AG04449 (cell line): Measurements from ENCODE around the gene ZDHHC13.

Source experiments
- CTCF ChIA-PET: fragments of 350-600 bp; formaldehyde crosslinking; extraction: SDS; loops from one replicate; lab custom pipeline; 2021; ENCODE audit warnings: antibody characterized with exemption; lab: Yijun Ruan, JAX
- POLR2A ChIA-PET: fragments of 400-600, 350-600 bp; formaldehyde crosslinking; extraction: SDS; loops from one replicate; lab custom pipeline; 2020; ENCODE audit warnings: antibody characterized with exemption, inconsistent platforms; lab: Yijun Ruan, JAX
- DNase-seq: peaks from one replicate; pipeline ENCODE4 v3.0.0-alpha.2; 2010; ENCODE audit warnings: low read depth, low spot score
- H3K4me3 ChIP-seq: 2 replicates; pipeline ENCODE4 v1.5.1; 2011; ENCODE audit warnings: low read depth, mild to moderate bottlenecking, control low read depth, low read length
- CTCF ChIP-seq: IDR thresholded peaks from one replicate; pipeline ENCODE4 v1.5.1; 2011; ENCODE audit warnings: mild to moderate bottlenecking, moderate library complexity, low read length, control low read depth, inconsistent platforms; ENCODE audit not compliant: insufficient read depth; ENCODE audit errors: missing control alignments

The ZDHHC13 gene

GRCh38 chr11:19156892-19157291 is 39.9 kb downstream of the ZDHHC13 start:
- no peak for DNase-seq
- ChIA-PET CTCF (no interaction called here), POLR2A (no interaction called here)

GRCh38 chr11:19160847-19161246 is 43.9 kb downstream of the ZDHHC13 start:
- no peak for DNase-seq
- H3K4me3 ChIP-seq = no peak overlapping the region
- ChIA-PET CTCF (interaction anchor here (0.8 to 1.4 kb wide), 2 partner anchors 90 to 92 kb away, joined by 3 to 4 read pairs; no protein-coding TSS in a partner anchor), POLR2A (no interaction called here)
- TF ChIP-seq CTCF = no peak

More at GRCh38 chr11:19156892-19157291, 39.9 kb downstream of the ZDHHC13 start:
- H3K4me3 ChIP-seq = no peak overlapping the region
- TF ChIP-seq CTCF = no peak

GRCh38 chr11:19161651-19162050 is 44.7 kb downstream of the ZDHHC13 start:
- TF ChIP-seq CTCF = no peak
- ChIA-PET POLR2A (no interaction called here), CTCF (interaction anchor here (0.8 to 1.4 kb wide), 3 partner anchors 9 to 91 kb away, joined by 3 to 4 read pairs (median 3); no protein-coding TSS in a partner anchor)
- DNase-seq = no peak
- no peak overlapping the region for H3K4me3 ChIP-seq

DNA sequence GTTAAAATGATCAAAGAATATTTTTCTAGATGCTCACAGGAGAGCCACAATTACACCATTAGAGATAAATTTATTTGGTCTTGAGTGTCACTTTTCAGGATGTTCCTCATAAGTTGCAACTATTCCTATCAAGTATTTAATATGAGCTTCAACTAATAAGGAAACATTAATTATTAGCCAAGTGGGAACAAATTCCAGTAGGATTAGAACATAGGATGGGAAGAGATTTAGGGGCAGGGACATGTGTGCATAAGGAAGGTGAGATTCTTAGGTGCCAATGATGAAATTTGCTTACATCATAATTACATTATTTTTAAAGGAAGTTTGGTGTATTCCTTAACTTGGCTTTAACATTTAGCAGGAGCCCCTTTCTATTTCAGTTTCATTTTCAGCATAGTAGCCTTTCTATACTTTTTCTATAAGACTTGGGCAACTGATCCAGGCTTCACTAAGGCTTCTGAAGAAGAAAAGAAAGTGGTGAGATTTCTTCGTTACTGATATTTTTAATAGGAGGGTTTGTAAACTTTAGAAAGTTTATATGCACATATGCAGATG is 46.1 kb downstream of the ZDHHC13 start:
- TF ChIP-seq CTCF = no peak
- no peak overlapping the region for H3K4me3 ChIP-seq
- ChIA-PET CTCF (interaction anchor here (1.2 kb wide), 1 partner anchor 20 kb away, joined by 3 read pairs; no protein-coding TSS in a partner anchor), POLR2A (no interaction called here)
- DNase-seq = no peak

DNA sequence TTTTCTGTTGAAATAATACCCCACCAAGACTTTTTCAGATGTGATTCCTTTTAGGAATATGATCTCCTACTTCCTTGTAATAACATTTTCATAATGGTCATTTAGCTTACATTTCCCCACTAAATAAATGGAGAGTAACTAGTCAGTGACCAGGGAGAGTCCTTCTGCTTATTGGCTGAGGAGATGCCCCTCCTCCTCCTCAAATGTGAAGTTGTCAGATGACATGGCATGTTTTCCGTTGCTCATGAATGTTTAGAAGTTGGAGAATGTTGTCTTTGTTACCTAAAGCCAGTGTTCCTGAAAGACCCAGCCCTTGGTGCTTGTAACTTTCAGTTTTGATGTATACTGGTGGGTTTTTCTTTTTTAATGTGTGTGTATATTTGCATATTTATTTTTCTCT is 46.6 kb downstream of the ZDHHC13 start:
- DNase-seq = no peak
- POLR2A ChIA-PET = no interaction called here

More for the DNA sequence above, 46.6 kb downstream of the ZDHHC13 start:
- no peak overlapping the region for H3K4me3 ChIP-seq
- TF ChIP-seq CTCF = no peak
- CTCF ChIA-PET = interaction anchor here (1.2 kb wide), 1 partner anchor 19 kb away, joined by 3 read pairs; no protein-coding TSS in a partner anchor
